Lower leg skin (tissue), 3 donors: ENCODE results near the gene TBC1D10A.

ENCODE experiments used
- POLR2A ChIP-seq, 2 donors: fragments of 450-650 bp; IDR thresholded peaks; one replicate each; pipeline ENCODE4 v1.6.1; 2016 to 2017; ENCODE audit warnings: antibody characterized with exemption in 2 of 2, mild to moderate bottlenecking in 1 of 2, moderate library complexity in 1 of 2
- TF ChIP-seq, protein P1 (sequence below), 3 donors: fragments of 450-650 bp; IDR thresholded peaks; one replicate each; pipeline ENCODE4 v1.5.1; 2016; ENCODE audit warnings: antibody characterized with exemption in 3 of 3, mild to moderate bottlenecking in 3 of 3, moderate library complexity in 2 of 3

DNA sequence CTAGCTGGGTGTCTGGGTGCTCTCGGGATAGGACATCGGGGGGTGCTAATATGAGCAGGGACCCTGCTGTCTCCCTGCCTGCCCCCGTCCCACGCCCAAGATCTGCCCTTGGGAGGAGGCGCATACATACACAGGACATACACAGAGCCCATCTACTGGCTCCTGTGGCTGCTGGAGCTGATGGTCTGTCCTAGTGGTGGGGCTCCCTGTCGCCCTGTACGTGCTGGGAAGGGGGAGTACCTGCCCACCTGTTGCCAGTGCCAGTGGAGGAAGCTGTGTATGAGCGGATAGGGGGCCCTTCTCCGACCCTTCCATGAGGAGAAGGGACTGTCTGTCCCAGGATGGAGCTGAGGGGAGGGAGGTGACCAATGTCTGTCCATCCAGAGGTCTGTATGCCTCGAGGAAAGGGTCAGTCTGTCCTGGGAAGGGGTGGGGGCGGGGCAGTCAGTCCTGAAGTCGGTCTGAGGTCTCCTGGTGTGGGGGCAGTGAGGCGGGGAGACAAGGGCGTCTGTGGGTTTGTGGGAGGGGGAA, 952 bp downstream of the TBC1D10A start:
- TF ChIP-seq, protein P1, sequence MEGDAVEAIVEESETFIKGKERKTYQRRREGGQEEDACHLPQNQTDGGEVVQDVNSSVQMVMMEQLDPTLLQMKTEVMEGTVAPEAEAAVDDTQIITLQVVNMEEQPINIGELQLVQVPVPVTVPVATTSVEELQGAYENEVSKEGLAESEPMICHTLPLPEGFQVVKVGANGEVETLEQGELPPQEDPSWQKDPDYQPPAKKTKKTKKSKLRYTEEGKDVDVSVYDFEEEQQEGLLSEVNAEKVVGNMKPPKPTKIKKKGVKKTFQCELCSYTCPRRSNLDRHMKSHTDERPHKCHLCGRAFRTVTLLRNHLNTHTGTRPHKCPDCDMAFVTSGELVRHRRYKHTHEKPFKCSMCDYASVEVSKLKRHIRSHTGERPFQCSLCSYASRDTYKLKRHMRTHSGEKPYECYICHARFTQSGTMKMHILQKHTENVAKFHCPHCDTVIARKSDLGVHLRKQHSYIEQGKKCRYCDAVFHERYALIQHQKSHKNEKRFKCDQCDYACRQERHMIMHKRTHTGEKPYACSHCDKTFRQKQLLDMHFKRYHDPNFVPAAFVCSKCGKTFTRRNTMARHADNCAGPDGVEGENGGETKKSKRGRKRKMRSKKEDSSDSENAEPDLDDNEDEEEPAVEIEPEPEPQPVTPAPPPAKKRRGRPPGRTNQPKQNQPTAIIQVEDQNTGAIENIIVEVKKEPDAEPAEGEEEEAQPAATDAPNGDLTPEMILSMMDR (IDR thresholded peaks at IDR 0.05) = no peak
- TF ChIP-seq POLR2A (IDR thresholded peaks at IDR 0.05) = no peak
